ENCODE results near the gene SPATA46. TPM values are rescaled to one million over a fixed set of nuclear protein-coding genes. Genes with fewer than 3 reads are reported as not detected.

Gene SPATA46
- total and polyA plus RNA-seq, 4 donors, result not detected

DNA sequence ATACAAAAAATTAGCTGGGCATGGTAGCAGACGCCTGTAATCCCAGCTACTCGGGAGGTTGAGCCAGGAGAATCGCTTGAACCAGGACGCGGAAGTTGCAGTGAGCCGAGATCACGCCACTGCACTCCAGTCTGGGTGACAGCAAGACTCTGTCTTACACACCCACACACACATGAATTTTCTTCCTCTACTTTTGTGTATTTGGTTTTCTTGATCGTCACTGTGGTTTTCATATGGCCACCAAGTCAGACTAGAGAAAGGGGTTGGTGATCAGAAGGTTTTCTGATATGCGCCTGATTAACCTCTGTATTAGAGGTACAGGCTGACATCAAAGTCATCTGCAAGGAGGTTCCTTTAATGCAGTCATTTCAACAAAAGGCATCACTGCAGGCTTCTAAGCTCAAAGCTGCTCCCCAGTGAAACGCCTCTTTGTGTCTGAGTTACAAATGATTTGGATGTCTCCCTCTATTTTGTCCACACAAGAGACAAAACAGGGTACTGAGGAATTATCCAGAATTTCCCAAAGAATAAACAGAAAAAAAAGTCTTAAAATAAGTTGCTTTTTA, 24.2 kb upstream of the SPATA46 start:
- TF ChIP-seq, protein P1, sequence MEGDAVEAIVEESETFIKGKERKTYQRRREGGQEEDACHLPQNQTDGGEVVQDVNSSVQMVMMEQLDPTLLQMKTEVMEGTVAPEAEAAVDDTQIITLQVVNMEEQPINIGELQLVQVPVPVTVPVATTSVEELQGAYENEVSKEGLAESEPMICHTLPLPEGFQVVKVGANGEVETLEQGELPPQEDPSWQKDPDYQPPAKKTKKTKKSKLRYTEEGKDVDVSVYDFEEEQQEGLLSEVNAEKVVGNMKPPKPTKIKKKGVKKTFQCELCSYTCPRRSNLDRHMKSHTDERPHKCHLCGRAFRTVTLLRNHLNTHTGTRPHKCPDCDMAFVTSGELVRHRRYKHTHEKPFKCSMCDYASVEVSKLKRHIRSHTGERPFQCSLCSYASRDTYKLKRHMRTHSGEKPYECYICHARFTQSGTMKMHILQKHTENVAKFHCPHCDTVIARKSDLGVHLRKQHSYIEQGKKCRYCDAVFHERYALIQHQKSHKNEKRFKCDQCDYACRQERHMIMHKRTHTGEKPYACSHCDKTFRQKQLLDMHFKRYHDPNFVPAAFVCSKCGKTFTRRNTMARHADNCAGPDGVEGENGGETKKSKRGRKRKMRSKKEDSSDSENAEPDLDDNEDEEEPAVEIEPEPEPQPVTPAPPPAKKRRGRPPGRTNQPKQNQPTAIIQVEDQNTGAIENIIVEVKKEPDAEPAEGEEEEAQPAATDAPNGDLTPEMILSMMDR (IDR thresholded peaks at IDR 0.05; ENCODE audit: control extremely low read depth, extremely low read depth), result no peak
- ATAC-seq (ENCODE audit: insufficient read depth, low FRiP score), result no peak
- Histone ChIP-seq H3K27ac (ENCODE audit: low read depth in 1 of 2, low read length in 1 of 2) (no peak overlapping the region), H3K9me3 (ENCODE audit: control insufficient read depth in 4 of 4, insufficient read depth in 3 of 4, low read length in 3 of 4) (no peaks in the 10 kb centered on the region), H3K36me3 (ENCODE audit: control insufficient read depth in 4 of 4, insufficient read depth in 4 of 4, low read length in 4 of 4) (no peaks in the 10 kb centered on the region), H3K4me3 (no peak overlapping the region), H3K9ac (ENCODE audit: insufficient read depth in 1 of 2, low read length in 2 of 2) (no peak overlapping the region), H3K27me3 (ENCODE audit: control insufficient read depth in 3 of 3, insufficient read depth in 3 of 3, low read length in 2 of 3) (no peaks in the 10 kb centered on the region), H3K4me1 (ENCODE audit: control insufficient read depth in 5 of 5, insufficient read depth in 5 of 5, low read length in 5 of 5) (peaks cover 0 to 1% (median 0%) of the 10 kb centered on the region in 5 donors)
- 92 to 94% methylated on average over 10 of the region's 10 CpGs for WGBS, 2 donors
- DNase-seq, result no peak

GRCh38 chr1:162398999-162399580, 22.4 kb upstream of the SPATA46 start:
- ATAC-seq (ENCODE audit: insufficient read depth, low FRiP score) (no peak), DNase-seq (no peak)
- Histone ChIP-seq H3K4me3 (no peak overlapping the region), H3K9me3 (ENCODE audit: control insufficient read depth in 4 of 4, insufficient read depth in 3 of 4, low read length in 3 of 4) (no peaks in the 10 kb centered on the region), H3K4me1 (ENCODE audit: control insufficient read depth in 5 of 5, insufficient read depth in 5 of 5, low read length in 5 of 5) (peaks cover 0 to 1% (median 0%) of the 10 kb centered on the region in 5 donors), H3K9ac (ENCODE audit: insufficient read depth in 1 of 2, low read length in 2 of 2) (no peak overlapping the region), H3K27ac (ENCODE audit: low read depth in 1 of 2, low read length in 1 of 2) (no peak overlapping the region), H3K36me3 (ENCODE audit: control insufficient read depth in 4 of 4, insufficient read depth in 4 of 4, low read length in 4 of 4) (no peaks in the 10 kb centered on the region), H3K27me3 (ENCODE audit: control insufficient read depth in 3 of 3, insufficient read depth in 3 of 3, low read length in 2 of 3) (no peaks in the 10 kb centered on the region)
- 85 to 92% methylated on average over 8 of the region's 8 CpGs for WGBS, 2 donors
- TF ChIP-seq, protein P1 (IDR thresholded peaks at IDR 0.05; ENCODE audit: control extremely low read depth, extremely low read depth), result no peak

GRCh38 chr1:162397943-162398560, 21.4 kb upstream of the SPATA46 start:
- WGBS, 2 donors, result 74 to 79% methylated on average over 3 of the region's 3 CpGs
- TF ChIP-seq, protein P1 (IDR thresholded peaks at IDR 0.05; ENCODE audit: control extremely low read depth, extremely low read depth), result no peak
- H3K9me3 ChIP-seq (ENCODE audit: control insufficient read depth in 4 of 4, insufficient read depth in 3 of 4, low read length in 3 of 4), result no peaks in the 10 kb centered on the region
- no peaks in the 10 kb centered on the region for H3K36me3 ChIP-seq (ENCODE audit: control insufficient read depth in 4 of 4, insufficient read depth in 4 of 4, low read length in 4 of 4)
- ATAC-seq (ENCODE audit: insufficient read depth, low FRiP score) (no peak), DNase-seq (no peak)
- no peak overlapping the region for H3K9ac ChIP-seq (ENCODE audit: insufficient read depth in 1 of 2, low read length in 2 of 2)
- peaks cover 0 to 1% (median 0%) of the 10 kb centered on the region in 5 donors for H3K4me1 ChIP-seq (ENCODE audit: control insufficient read depth in 5 of 5, insufficient read depth in 5 of 5, low read length in 5 of 5)
- no peak overlapping the region for H3K4me3 ChIP-seq
- no peak overlapping the region for H3K27ac ChIP-seq (ENCODE audit: low read depth in 1 of 2, low read length in 1 of 2)
- no peaks in the 10 kb centered on the region for H3K27me3 ChIP-seq (ENCODE audit: control insufficient read depth in 3 of 3, insufficient read depth in 3 of 3, low read length in 2 of 3)

Measured in lung (tissue), 12 donors.